Measurements from ENCODE around the gene FMNL1.
A peak's percentile ranks its signal among the peaks of the same experiment; 100 is the strongest.

Gene FMNL1

DNA sequence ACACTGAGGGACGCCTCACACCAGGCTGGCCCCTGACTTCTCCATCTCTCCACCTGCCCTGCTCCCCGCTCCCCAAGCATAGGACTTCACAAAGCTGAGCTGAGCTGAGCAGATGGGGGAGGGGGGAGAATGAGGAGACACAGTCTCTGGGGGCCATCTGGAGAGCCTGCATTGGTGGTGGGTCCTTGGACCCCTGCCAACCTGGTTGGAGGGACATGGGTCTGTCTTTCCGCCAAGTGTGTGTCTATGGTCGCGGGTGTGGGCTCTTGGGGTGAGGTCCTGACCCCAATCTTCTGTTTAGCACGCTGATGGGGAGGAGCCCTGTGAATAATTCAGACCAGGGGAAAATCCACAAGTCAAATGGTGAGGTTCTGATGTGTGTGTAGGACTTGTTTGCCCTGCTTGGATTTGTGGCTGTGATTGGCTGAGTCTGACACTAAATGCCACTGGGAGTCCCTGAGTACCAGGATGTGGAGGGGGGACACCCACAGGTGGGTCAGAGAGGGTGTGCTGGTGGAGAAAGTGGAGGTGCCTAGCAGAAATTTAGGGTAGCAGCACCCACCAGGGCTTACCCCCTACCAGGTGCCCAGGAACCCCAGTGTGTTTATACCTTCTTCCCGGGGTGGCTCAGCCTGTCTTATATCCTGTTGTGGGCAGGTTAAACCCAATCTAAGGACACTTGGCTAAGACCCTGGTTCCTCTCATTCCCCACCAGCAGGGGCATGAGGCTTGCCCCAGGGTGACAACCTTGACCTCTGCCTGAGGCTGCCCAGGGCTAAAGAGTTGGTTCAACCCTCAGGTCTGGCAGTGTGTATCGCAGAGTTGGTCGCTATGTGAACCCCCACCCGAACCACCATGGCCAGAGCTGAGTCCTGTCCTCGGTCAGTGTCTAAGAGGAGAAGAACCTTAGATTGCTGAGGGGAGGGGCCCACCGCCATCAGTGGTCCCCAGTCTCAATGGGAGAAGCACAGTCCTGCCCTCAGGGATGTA, 2.1 kb downstream of the FMNL1 start:
- no peak for DNase-seq (ENCODE audit: low read depth in 2 of 2)

GRCh38 chr17:45224671-45225050, 3.0 kb downstream of the FMNL1 start:
- no peak for DNase-seq (ENCODE audit: low read depth in 2 of 2)

GRCh38 chr17:45225051-45225700, 3.5 kb downstream of the FMNL1 start:
- no peak for DNase-seq (ENCODE audit: low read depth in 2 of 2)

DNA sequence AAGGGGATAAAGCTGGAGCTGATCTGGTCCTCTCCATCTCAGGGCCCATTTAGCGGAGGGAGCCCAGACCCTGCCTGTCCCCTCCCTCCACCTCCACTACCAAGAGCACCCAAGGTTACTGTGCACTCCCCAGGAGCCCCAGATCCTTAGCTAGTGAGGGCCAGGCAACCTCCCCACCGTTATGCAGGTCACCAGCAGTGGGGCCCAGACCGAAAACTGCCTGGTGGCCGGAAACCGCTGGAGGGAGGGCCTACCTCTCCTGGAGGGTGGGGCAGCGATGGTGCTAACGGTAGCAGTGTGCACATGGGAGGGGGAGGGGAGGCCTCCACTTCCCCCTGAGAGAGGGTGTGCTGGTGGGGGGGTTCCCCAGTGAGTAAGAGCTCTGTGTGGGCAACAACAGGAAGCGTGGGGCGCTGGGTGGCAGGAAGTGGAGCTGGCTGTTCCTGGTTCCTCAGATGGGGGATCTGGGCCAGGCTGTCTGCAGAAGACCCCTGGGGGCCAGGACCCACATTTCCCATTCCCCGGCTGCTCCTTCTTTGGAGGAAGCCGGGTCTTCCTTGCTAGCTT, 4.4 kb downstream of the FMNL1 start:
- no peak for DNase-seq (ENCODE audit: low read depth in 2 of 2)

- no peak for DNase-seq (ENCODE audit: low read depth in 2 of 2)
Observed at GRCh38 chr17:45226576-45226975, 4.9 kb downstream of the FMNL1 start.

DNA sequence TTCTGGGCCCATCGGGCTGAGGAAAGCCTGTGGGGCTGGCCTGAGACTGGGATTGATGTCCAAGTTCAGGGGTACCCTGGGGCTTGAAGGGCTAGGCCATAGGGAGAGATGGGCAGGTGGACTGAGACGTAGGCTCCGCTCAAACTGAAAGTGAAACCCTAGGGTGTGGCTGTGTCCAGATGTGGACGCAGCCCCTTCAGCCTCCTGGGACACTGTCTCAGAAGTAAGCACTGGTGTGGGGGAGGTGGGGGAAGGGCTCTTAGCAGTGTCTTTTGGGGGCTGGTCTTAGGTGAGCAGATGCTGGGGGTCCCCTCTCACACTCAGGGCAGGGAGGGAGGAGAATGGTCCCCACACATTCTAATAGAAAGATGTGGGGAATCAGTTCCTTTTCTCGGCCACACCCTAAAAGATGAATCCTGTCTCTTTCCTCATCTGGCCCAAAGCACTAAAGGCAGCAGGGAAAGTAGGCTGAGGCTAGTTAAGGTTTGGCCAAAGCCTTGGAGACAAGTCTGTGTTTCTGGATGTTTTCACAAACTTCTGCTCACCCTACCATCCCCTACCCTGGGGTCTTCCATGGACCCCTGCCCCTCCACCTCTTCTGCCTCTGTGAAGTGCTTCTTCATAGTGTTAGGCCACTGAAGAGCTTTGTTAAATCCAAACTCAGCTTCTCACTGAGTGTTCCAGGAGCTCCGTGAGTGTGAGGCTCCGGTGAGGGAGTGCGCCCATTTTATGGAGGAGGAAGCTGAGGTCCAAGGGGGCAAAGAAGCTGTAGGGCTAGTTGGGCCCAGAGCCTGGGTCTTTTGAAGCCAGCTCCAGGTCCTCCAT, 5.6 kb downstream of the FMNL1 start:
- DNase-seq (ENCODE audit: low read depth in 2 of 2): no peak

- no peak for DNase-seq (ENCODE audit: low read depth in 2 of 2)
Observed at GRCh38 chr17:45227926-45228762, 6.5 kb downstream of the FMNL1 start.

GRCh38 chr17:45228763-45229539, 7.3 kb downstream of the FMNL1 start:
- peak; percentile 83 for DNase-seq (ENCODE audit: low read depth in 2 of 2)

DNA sequence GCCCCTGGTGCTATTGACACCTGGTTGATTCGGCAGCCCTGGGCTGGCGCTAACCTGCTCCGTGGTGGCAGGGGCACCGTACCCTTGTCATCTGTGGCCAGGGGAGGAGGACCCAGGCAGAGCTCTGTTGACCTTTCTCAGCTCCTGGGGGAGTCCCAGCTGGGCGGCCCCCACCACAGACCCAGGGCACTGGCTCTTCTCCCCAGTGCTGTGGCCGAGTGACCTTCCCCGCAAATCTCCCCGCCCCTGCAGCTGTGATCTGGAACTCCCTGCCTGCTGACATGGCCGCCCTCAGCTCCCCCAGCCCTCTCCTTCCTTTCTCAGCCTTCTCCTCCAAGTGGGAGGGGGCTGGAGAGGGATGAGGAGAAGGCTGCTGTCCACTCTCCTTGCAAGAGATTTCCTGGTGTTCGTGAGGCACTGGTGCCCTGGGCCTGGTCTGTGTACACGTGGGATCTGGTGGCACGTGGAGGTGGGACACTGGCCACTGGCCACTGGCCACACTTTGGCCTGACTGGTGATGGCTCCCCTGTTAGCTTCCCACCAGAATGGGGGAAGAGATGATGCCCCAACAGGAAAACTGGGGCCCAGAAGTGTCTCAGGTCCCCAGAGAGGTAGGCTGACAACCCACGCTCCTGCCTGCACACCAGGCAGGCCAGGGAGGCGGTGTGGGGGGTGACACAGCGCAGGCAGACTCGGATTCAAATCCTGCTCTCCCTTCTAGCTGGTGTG, 8.2 kb downstream of the FMNL1 start:
- no peak for DNase-seq (ENCODE audit: low read depth in 2 of 2)

DNA sequence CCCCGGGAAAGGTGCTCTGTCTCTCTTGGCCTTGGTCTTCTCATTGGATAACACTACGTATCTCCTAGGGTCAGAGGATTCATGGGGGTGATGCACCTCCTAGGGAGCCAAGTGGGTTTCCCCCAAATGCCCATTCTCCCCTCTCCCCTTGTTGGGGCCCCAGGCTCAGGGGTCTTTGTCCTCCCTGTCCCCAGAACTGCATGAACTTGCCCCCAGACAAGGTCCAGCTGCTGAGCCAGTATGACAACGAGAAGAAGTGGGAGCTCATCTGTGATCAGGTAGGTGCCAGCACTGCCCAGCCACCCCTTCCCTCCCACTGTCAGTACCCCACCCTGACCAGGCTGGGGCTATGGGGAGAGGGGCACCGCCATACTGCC, 8.7 kb downstream of the FMNL1 start:
- no peak for DNase-seq (ENCODE audit: low read depth in 2 of 2)

DNA sequence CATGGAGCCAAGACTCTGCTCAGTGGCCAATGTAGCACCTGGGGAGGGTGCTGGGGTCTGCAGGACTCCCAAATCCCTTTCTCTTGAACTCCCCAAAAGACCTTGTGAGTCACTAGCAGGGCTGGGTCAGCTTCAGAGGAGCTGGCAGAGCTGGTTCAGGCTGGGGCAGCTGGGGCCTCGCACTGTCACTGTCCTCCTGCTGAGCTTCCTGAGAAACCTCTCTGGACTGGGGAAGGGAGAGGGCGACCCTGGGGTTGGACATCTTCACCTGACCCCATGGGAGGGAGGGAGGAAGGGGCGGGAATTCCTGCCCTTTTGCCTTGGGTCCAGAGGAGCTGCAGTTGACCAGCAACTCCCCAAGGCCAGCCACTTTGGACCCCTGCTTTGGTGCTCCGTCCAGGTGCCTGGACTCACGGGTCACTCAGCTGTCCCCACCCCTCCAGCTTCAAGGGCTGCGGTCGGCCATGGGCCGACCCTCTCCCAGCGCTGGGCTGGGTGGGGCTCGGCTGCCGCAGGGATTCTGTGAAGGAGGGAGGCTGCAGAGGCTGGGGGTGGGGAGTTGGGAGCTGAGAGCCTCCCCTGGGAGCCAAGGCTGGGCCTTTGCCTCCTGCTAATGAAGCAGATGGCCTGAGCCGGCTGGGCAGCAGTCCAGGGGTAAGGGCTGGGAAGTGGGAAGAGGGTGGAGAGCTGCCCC, 9.2 kb downstream of the FMNL1 start:
- DNase-seq (ENCODE audit: low read depth in 2 of 2): no peak

DNA sequence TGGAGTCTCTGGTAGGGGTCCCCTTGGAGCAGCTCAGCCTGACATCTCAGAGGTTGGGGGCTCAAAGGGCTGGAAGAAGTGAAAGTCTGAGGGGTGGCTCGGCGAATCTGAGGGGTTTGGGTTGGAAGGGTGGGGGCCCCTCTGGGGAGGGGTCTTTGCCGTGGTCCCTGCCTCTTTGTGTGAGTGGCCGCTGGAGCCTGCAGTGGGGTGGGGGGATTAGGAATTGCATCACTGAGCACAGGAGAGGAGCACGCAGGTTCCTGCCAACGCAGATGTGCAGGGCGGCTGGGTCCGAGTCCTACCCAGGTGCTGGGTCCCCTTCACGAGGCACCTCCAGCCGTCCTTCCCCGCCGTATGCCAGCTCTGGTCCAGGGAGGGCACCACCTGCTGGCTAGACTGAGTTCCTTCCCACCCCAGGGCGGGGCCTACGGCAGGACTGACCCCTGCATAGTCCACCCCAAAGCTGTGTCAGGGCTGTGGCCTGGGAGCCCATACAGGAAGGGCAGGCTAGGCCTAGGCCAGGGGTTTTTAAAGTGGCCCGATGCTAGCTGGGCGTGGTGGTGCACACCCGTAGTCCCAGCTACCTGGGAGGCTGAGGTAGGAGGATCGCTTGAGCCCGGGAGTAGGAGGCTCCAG, 9.9 kb downstream of the FMNL1 start:
- no peak for DNase-seq (ENCODE audit: low read depth in 2 of 2)

DNA sequence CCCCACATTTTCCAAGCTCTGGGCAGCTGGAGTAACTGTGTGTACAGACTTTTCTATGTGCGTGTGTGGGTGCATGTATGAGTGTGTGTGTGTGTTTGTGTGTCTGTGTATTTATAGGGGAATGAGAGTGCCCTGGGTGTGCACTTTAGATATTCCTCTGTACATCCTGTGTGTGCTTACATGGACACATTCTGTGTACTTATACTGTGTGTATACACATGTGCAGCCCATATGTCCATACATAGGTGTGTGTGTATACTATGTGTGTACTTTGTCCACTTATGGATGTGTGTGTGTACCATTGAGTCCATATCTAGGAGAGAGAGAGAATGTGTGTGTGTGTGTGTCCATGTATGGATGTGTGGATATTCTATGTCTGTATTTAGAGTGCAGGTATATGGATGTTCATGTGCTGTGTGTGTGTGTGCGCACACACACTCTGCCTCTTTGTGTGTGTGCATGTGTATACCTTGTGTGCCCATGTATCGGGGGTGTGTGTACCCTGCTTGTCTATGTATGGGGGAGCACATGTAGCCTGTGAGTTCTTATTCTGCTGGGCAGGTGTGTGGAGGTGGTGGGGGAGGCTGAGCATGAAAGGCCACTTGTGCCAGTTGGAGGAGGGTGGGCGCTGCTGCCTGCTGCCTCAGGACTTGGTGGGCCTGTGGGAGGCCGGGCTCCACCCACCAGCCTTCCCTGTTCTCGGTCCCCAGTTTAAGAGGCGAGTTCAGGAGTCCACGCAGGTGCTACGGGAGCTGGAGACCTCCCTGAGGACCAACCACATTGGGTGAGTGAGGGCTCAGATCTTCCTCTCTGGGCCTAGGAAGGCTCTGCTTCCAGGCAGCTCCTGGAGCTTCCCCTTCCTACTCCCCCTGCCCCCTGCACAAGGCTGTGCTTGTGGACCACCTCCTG, 11.1 kb downstream of the FMNL1 start:
- no peak for DNase-seq (ENCODE audit: low read depth in 2 of 2)

DNA sequence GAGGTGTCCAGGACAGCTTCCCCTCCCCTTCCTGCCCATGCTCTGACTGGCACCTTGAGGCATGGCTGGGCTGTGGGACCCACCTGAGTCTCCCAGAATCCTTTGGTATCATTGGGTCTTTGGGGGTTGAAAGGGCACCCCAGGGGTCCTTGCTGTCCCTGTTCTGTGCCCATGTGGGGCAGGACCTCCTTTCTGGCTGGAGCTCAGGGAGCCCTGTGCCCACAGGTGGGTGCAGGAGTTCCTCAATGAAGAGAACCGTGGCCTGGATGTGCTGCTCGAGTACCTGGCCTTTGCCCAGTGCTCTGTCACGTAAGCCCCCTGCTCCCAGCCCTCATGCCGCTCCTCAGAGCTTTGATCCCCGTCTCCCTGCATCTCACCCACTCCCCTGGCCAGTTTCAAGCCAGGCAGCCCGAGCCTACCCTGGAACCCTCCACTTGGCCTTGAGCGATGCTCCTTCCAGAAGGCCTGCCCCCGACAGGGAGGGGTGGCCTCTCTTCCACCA, 11.8 kb downstream of the FMNL1 start:
- DNase-seq (ENCODE audit: low read depth in 2 of 2): no peak

- DNase-seq (ENCODE audit: low read depth in 2 of 2): no peak
Observed at GRCh38 chr17:45234641-45235415, 13.1 kb downstream of the FMNL1 start.

Measured in fibroblast of skin of left quadriceps (primary cell).